Bladder microvascular endothelial cell (primary cell): ENCODE results near the gene ERVW-1. TPM values are rescaled to one million over a fixed set of nuclear protein-coding genes. Genes with fewer than 3 reads are reported as not detected.

ENCODE experiments used
- total RNA-seq: library from RNA; depleted of rRNA; stranded (reverse); fragments of >200 nt; gene quantifications from 2 replicates; pipeline ENCODE4 v1.2.3, GENCODE V29; 2014

The ERVW-1 gene, protein sequence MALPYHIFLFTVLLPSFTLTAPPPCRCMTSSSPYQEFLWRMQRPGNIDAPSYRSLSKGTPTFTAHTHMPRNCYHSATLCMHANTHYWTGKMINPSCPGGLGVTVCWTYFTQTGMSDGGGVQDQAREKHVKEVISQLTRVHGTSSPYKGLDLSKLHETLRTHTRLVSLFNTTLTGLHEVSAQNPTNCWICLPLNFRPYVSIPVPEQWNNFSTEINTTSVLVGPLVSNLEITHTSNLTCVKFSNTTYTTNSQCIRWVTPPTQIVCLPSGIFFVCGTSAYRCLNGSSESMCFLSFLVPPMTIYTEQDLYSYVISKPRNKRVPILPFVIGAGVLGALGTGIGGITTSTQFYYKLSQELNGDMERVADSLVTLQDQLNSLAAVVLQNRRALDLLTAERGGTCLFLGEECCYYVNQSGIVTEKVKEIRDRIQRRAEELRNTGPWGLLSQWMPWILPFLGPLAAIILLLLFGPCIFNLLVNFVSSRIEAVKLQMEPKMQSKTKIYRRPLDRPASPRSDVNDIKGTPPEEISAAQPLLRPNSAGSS
- total RNA-seq = not detected in 2 replicates

GRCh38 chr7:92477681-92478080, at the start of gene ERVW-1:
TSS of gene ERVW-1 (minus strand) at chr7:92477946. CDS start at chr7:92470381, 7,565 bp downstream.

DNA sequence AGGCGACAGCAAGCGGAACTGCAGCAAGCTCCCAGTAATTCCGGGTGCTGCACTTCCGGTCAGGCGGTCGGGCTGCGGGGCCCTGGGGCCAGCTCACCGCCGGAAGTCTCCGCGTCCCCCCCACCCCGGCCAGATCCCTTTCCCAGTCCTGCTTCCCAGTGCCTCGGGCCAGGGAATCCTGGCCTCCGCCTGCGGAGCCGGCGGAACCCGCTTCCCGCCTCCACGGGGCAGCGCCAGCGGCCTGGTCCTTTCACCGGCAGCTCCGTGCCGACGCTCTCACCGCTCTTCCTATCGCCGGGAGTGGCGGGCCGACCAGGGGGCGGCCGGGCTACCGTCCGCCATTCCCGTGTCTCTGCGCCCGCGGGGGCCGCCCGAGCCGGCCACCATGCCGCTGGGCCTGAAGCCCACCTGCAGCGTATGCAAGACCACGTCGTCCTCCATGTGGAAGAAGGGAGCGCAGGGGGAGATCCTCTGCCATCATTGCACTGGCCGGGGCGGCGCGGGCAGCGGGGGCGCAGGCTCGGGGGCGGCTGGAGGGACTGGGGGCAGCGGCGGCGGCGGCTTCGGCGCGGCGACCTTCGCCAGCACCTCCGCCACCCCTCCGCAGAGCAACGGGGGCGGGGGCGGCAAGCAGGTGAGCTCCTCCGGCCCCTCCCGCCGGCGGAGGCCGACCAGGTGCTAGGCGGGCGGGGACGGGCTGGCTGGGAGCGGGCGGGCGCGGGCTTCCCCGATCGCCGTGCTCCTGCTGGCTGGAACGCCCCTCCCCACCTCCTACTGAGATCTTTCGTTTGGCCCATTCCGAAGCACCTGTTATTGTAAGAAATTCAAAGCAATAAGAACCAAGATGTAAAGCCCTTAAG, 30.2 kb downstream of the ERVW-1 start, which contains the start of gene GATAD1:
GATAD1 (plus strand) TSS at position 138 of the 860 bp plus-strand sequence; CDS start at position 386, 248 bp downstream.

Other genes starting within 250 kb of the ERVW-1 start
- 25.6 and 45.8 TPM in 2 replicates for gene KRIT1, start 232.0 kb downstream of the ERVW-1 start, total RNA-seq
- gene ANKIB1, start 232.0 kb downstream of the ERVW-1 start, total RNA-seq = 21.7 and 40.2 TPM in 2 replicates
- gene GATAD1, start 30.5 kb downstream of the ERVW-1 start, total RNA-seq = 10.2 and 20.1 TPM in 2 replicates
- gene PEX1, start 50.6 kb upstream of the ERVW-1 start, total RNA-seq = 8.4 and 13.6 TPM in 2 replicates
- gene RBM48, start 50.8 kb upstream of the ERVW-1 start, total RNA-seq = 8.3 and 13.5 TPM in 2 replicates
- gene FAM133B, start 112.4 kb upstream of the ERVW-1 start, total RNA-seq = 7.3 and 16.5 TPM in 2 replicates